GM19351 (cell line): ENCODE measurements around the gene ATAT1.
A peak's percentile ranks its signal among the peaks of the same experiment; 100 is the strongest.
"Not testable (repeated sequence)": the region's sequence is repeated elsewhere in the genome, so short reads cannot be mapped to it uniquely, and the experiment has no call there.

Source experiments
- ATAC-seq: cut with Tn5 transposase; IDR thresholded peaks from one replicate; pipeline ENCODE4 v1.9.1; 2021; ENCODE audit warnings: mild to moderate bottlenecking, moderate library complexity; ENCODE audit not compliant: unreplicated experiment

The ATAT1 gene

GRCh38 chr6:30647242-30648116 is 20.8 kb downstream of the ATAT1 start:
- ATAC-seq, result peak; percentile 73

- ATAC-seq, result no peak
Observed at GRCh38 chr6:30651143-30651542, 24.5 kb downstream of the ATAT1 start.

- no peak for ATAC-seq
Observed at GRCh38 chr6:30654798-30655742, 28.4 kb downstream of the ATAT1 start.

GRCh38 chr6:30655743-30656094 is 29.0 kb downstream of the ATAT1 start:
- no peak for ATAC-seq

GRCh38 chr6:30656513-30656912 is 29.8 kb downstream of the ATAT1 start:
- ATAC-seq, result no peak

- no peak for ATAC-seq
Observed at GRCh38 chr6:30657454-30657853, 30.8 kb downstream of the ATAT1 start.

GRCh38 chr6:30657922-30658321 is 31.2 kb downstream of the ATAT1 start:
- ATAC-seq, result not testable (repeated sequence)

- ATAC-seq, result no peak
Observed at GRCh38 chr6:30664994-30665767, 38.5 kb downstream of the ATAT1 start.

GRCh38 chr6:30666300-30666699 is 39.6 kb downstream of the ATAT1 start:
- not testable (repeated sequence) for ATAC-seq

GRCh38 chr6:30670760-30671527 is 44.3 kb downstream of the ATAT1 start:
- ATAC-seq, result no peak

GRCh38 chr6:30672445-30673253 is 46.0 kb downstream of the ATAT1 start, which contains the start of gene DHX16:
TSS of gene DHX16 (minus strand) at chr6:30673006. CDS start at chr6:30672841, 165 bp downstream.
- ATAC-seq, result peak; percentile 58

GRCh38 chr6:30676660-30677285 is 50.1 kb downstream of the ATAT1 start:
- ATAC-seq, result no peak

GRCh38 chr6:30678964-30679726 is 52.5 kb downstream of the ATAT1 start:
- ATAC-seq, result peak; percentile 39

GRCh38 chr6:30679765-30680535 is 53.3 kb downstream of the ATAT1 start:
- ATAC-seq, result no peak

- ATAC-seq, result no peak
Observed at GRCh38 chr6:30681766-30682142, 55.1 kb downstream of the ATAT1 start.

- ATAC-seq, result peak; percentile 53
Observed at GRCh38 chr6:30682143-30683117, 55.8 kb downstream of the ATAT1 start.
